GM18861 (cell line): ENCODE measurements around the gene GPX4.

Experiments
- ATAC-seq: cut with Tn5 transposase; IDR thresholded peaks from one replicate; pipeline ENCODE4 v1.9.1; 2021; ENCODE audit not compliant: unreplicated experiment

GPX4 gene

DNA sequence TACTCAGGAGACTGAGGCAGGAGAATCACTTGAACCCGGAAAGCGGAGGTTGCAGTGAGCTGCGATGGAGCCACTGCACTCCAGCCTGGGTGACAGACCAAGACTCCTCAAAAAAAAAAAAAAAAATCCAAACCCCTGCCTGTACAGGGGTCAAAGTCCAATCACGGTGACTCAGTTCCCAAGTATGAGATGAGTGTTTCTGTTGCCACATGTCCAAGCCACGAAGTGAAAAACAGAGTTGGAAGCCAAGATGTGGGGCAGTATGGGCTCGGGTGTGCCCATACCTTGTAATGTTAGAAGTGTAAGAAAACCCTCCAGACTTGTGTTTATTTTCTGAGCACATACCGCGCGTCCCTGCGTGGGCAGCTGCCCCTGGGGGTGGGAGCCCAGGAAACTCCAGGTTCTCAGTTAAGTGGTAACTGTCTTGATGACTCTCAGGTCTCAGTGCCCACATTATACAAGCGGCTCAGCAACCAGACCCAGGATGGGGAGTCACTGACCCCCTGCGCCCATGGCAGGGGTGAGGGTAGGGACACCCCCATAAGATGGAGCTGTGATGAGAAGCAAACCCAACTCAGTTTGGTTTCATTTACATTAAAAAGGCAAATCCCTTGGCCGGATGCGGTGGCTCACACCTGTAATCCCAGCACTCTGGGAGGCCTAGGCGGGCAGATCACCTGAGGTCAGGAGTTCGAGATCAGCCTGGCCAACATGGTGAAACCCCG is 1.2 kb upstream of the GPX4 start:
- no peak for ATAC-seq

DNA sequence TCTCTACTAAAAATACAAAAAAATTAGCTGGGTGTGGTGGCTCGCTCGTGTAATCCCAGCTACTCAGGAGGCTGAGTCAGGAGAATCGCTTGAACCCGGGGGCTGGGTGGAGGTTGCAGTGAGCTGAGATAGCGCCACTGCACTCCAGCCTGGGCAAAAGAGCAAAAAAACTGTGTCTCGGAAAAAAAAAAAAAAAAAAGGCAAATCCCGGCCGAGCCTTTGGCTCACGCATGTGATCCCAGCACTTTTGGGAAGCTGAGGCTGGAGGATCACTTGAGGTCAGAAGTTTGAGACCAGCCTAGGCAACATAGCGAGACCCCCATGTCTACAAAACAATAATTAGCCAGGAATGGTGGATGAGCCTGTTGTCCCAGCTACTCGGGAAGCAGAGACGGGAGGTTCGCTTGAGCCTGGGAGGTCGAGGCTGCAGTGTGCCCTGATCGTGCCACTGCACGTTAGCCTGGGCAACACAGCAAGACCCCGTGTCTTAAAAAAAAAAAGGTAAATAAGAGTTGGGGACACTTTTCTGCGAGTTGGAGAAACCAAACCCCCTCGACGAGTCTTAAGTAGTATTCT is 574 bp upstream of the GPX4 start:
- ATAC-seq: no peak

DNA sequence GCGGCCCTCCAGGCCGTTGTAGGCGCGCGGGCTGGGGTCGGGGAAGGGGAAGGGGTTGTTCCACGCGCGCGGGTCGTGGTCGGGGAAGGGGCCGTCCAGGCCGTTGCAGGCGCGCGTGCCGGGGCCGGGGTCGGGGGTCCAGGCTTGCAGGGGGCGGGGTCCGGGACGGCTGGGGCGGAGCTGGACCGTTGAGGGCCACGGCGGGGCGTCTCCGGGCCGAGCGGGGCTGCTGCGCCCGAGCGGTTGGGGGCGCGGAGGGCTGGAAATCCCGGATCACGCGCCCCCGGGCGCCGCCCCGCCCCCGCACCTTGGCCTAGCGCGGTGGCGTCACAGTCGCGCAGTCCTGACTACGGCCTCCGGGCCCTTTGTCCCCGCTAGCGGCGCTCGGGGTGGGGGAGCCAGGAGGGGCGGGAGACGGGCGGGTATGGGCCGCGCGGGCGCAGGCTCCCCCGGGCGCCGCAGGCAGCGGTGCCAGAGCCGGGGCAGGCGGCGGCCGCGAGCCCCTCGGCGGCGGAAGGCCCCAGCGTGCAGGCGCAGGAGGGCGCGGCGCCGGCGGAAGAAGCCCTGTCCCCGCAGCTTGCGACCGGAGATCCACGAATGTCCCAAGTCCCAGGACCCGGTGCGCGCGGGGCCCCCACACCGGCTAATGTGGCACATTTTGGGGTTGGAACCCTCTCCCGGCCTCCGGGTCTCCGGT is 665 bp downstream of the GPX4 start:
- peak; percentile 19 for ATAC-seq

DNA sequence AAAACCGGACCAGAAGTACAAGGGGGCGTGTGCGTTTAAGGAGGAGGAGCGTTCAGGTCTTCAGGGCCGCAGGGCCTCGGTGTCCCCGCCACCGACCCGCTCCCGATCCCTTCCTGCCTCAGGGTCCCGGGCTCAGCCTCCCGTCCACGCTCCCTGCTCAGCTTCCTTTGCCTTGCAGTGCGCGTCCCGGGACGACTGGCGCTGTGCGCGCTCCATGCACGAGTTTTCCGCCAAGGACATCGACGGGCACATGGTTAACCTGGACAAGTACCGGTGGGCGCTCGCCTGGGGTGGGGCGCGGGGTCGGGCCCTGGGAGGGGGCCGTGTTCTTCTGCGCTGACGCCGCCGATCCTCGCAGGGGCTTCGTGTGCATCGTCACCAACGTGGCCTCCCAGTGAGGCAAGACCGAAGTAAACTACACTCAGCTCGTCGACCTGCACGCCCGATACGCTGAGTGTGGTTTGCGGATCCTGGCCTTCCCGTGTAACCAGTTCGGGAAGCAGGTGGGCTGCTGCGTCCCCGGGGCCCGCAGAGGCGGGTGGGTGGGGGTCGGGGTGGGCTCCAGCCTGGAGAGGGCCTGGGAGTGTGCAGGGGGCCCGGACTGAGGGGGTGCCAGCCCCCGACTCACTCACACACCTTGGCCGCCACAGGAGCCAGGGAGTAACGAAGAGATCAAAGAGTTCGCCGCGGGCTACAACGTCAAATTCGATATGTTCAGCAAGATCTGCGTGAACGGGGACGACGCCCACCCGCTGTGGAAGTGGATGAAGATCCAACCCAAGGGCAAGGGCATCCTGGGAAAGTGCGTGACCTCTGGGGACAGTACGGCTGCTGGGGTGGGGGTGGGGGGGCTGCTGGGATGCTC is 1.4 kb downstream of the GPX4 start:
- no peak for ATAC-seq

DNA sequence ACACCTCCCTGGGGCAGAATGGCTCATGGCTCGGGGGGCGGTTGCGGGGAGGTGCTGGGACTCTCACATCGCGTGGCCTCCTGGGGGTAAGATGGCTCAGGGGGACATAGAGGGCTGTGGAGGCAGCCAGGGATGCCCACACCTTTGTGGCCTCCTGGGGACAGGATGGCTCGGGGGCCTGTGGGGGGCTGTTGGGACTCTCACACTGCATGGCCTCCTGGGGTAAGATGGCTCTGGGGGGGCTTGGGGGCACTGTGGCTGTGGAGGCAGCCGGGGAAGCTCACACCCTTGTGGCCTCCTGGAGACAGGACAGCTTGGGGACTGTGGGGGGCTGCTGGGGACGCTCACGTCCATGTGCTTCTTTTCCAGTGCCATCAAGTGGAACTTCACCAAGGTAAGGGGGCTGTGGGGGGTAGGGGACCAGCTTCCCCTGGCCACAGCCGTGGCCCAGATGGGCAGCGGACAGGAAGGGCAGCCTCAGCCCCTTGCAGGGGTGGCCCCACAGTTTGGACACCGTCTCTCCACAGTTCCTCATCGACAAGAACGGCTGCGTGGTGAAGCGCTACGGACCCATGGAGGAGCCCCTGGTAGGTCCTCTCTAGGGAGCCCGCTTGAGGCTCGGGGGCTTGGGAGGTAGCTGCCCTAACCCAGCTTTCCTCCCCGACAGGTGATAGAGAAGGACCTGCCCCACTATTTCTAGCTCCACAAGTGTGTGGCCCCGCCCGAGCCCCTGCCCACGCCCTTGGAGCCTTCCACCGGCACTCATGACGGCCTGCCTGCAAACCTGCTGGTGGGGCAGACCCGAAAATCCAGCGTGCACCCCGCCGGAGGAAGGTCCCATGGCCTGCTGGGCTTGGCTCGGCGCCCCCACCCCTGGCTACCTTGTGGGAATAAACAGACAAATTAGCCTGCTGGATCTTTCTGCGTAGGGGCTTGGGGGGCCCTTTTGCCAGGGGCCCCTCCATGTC is 2.4 kb downstream of the GPX4 start:
- no peak for ATAC-seq

DNA sequence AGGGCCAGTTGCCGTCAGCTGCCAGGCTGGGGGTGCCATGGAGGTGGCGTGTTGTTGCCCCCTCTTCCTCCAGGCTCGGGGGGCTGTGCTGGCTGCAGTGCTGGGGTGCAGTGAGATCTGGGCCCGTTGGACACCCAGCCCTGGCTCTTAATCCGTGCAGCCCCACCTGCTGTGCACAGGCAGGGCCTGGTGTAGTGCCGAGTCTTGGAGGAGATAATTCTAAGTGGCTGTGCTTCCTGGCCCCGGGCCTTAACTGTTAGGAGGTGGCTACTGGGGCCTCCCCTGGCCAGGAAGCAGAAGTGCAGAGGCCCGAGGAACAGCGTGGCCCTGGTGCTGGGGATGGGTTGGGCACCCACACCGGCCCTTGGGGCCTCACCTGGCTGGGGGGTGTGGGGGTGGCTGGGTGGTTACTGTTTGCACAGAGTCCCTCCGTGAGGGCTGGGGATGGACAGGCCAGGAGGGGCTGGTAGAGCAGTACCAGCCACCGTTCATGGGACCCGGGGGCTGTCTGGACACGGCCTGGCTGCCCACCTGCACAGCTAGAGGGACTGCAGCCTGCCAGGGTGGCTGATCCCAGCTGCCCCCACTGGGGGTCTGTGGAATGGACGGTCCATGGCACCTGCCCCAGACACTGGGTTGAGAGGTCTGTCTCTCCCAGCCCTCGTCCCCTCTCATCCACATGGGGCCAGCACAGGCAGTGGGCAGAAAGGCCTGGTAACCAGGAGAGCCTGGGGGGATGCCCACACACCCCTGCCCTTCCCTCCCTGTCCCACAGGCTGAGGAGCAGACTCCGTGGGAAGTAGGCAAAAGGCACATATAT is 3.3 kb downstream of the GPX4 start:
- ATAC-seq: no peak

DNA sequence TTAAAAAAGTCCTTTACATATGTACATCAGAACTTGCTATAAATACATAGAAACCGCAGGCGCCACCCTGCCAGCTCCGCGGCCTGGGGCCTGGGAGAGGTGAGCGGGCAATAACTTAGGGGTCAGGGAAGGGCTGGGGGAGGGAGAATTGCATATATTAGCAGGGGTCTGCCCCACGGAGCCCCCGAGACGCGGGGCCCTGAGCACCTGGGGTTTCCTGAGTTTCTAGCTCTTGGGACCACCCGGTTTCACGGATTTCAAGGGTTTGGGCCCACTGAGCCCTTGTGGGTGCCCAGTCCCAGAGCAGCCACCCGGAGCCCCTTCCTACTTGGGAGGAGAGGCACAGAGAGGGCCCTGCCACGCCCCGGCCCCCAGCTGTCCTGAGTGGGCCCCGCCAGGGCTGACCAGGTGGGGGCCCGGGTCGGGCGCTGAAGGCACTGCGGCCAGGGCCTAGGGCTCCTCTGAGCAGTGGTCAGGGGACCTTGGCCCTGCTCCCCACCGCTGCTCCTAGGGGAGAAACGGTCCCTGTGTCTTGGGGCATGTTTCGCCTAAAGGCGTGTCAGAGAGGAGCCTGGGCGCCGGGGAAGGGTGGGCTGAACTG is 4.0 kb downstream of the GPX4 start:
- no peak for ATAC-seq

DNA sequence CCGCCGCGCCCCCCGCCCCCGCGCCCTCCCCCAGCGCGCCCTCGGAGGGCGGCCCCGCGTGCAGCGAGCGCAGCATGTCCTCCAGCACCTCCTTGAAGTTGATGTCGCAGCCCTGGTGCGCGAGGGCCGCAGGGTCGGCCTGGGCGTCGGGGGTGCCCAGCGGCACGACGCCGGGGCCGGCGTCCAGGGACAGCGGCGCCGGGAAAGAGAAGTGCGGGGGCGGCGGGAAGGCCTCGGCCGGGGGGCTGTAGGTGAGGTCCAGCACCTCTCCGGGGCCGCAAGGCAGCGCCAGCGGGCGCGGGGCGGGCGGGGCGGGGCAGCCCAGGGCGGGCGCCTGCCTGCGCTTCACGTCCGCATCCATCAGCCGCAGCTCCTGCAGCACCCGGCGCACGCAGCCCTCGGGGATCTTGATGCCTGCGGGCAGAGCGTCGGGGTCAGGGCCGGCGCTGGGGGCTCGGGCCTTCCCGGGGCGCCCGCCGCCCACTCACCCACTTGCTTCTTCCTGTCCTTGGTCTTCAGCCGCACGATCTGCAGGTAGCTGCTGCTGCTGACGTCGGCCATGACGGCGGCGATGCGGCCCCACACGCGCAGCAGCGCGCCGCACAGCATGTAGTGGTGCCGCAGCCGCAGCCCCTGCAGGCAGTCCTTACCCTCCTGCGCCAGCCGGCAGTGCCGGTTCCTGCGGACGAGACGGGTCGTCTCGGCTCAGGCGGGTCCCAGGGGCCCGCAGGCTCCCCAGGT is 4.7 kb downstream of the GPX4 start:
- no peak for ATAC-seq

DNA sequence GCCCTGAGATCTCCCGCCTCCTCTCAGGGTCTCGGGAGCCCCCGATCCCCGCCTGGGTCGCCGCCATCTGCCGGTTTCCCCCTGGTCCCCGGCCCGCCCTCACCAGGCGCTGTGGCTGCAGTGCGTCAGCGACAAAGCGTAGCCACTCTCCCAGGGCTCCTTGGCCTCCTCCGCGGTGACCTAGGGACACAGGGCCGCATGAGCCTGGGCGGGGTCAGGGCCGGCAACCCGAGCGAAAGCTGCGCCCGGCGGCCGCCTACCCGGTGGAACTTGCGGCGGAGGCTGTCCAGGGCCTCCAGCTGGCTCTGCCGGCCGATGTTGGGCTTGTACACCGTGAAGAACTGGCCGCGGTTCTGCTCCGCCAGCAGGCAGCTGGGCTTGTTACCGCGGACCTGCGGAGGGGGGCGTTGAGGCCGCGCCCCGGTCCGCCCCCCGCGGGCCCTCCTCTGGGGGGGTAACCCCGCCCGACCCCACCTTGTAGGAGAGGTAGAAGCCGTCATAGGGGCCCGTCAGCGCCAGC is 5.3 kb downstream of the GPX4 start:
- ATAC-seq: no peak

DNA sequence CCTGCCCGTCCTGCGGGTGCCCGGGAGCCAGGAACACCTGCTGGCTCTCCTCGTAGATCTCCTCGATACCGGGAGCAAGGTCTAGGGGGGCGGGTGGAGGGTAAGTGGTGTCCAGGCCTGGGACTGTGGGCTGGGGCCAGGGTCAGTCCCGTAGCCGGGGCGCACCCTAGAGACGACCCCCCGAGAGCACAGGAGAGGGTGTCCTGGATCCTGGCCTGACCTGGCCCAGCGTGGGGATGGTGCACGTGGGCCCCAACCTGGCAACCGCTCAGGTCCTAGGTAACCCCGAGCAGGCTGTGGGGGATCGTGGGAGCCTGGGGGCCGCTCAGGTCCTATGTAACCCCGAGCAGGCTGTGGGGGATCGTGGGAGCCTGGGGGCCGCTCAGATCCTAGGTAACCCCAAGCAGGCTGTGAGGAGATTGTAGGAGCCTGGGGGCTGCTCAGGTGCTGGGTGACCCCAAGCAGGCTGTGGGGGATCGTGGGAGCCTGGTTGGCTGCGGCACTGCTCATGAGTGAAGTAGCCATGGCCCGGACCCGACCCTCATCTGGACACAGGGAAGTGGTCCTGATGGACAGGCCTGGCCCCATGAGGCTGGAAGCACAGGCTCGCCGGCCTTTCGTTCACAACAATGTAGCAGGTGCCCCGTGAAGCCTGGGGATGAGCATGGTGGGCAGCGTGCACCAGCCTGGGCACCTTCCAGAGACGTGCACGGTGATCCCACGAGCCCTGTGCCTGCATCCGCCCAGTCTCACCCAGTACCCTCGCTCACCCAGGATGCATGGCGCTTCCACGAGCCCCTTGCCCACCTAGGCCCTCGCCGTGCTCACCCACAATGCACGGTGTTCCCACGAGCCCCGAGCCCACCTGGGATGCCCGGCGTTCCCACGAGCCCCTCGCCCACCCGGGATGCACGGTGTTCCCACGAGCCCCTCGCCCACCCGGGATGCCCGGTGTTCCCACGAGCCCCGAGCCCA is 6.2 kb downstream of the GPX4 start:
- ATAC-seq: no peak

DNA sequence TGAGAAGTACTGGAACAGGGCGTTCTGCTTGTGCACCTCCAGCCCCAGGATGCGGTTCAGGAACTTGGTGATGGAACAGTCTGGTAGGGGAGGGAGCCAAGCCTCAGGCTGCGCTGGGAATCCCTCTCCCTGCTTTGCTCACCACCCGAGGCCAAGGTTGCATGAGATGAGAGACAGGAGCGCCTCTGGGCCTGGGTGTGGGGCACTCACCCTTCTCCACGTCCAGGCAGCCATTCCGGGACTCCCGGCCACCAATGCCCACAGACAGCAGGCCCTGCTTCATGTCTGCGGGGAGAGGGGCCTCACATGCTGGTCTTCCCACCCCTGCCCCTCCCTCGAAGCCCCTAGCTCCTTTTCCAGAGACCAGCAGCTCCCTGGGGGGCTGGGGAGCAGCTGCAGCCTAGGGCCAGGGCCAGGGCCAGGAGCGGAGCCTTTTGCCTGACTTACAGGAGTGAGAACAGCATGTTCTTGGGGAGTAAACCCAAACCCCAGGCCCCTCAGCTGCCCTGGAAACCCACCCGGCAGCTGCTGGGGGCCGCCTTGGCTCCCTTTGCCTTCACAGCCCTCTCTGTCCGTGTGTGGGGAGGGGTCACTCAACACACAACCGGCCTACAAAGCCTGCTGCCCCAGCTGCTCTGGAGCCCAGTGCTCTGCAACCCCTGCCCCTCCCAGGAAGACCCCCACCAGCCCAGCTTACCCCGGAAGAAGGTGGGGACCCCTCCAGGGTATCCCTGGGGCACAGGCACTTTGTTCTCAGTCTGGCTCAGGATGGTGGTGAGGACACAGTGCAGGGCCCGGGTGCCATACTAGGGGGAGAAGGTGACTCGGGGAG is 7.2 kb downstream of the GPX4 start:
- ATAC-seq: no peak

DNA sequence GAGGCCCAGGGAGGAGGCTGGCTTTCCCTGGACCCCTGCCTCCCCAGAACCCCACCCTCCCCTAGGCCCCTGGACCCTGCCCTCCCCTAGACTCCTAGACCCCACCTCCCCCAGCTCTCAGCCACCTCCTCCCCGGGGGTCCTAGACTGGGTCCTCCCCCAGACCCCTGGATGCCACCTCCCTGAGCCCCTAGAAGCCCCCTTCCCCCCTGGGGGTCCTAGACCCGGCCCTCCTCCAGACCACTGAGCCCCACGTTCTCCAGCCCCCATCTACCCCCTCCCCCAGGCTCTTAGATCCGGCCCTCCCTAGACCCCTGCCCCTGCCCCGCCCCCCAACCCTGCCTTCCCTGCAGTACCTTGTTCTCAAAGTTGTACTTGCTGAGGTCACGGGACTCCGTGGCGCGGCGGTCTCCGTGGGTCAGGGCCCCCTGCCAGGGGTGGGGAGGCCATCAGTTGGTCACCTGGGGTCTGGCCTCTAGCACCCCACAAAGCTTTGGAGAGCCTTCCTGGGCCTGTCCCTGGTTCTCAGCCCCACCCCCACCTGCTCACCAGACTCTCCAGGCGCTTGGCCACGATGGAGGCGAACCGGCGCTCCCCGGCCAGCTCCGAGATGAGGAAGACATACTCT is 8.0 kb downstream of the GPX4 start:
- ATAC-seq: no peak

DNA sequence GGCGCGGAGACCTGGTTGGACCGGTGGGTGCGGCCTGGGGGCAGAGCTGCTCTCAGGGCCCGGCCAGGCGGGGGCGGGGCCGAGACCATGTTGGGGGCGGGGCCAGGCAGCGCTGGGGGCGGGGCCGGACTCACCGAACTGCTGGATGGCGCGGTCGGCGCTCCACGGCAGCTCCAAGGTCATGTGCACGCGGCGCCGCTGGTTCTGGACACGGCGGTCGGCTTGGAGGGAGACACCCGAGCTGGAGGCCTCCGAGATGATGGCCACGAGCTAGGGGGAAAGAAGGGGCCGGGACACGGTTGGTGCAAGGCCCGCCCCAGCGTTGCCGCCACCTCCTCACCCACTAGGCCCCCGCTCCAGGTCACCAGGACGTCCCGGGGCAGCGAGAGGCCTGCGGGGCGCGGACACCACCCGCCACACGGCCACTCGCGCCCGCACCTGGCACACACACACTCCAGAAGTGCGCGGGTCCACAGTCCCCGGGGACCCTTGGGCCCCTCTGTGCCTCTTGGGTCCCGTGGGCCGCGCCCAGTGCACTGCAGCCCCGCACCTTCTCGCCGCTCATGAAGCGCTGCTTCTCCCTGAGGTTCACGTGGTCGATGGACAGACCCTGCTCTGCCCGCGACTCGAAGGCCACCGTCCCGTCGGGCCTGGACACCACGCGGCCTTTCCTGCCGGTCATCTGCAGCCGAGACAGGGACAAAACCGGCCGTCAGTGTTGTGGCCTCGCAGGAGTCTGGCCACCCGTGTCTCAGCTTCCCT is 8.7 kb downstream of the GPX4 start:
- ATAC-seq: no peak

DNA sequence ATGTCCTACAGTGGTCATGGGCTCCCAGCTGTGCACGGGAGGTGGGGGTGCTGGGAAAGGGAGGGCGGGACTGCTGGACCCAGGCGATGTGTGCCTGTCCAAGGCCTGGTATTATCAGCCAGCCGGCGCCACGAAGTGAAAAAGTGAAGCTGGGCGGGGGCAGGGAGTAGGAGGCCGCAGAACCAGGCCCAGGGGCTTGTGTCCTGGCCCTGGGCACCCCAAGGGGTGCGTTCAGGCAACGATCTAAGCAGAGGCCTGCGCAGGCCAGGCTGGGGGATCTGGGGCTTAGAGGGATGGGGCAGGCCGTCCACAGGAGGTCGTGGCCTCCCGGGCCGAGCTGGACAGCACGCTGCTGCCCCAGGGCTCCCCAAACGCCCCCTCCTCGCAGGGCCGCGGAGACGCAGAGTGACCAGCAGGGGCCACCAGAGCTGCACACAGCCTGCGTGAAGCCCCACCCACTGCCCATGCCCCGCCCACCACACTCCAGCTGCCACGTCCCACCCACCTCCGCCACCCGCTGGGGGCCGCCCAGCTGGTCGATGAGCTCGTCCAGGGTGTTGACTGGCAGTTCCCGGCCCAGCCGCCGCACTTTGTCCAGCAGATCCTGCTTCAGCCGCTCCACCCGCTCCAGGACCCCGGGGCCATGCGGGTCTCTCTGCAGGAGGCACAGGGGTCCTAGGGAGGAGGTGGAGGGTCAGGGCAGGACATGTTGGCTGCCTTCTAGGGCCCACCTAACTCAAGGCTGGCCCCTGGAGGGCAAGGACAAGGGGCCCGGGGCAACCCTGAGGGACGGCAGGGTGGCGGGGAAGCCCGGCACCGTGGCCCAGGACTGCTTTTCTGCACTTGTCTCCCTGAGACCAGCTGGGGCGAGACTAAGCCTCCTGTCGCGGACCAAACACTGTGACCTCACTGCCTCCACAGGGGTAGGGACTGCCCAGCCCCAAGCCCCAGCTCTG is 9.5 kb downstream of the GPX4 start:
- ATAC-seq: no peak
